ENCODE results near the gene TNPO3.
"Not testable (repeated sequence)": the region's sequence is repeated elsewhere in the genome, so short reads cannot be mapped to it uniquely, and the experiment has no call there.

The TNPO3 gene

DNA sequence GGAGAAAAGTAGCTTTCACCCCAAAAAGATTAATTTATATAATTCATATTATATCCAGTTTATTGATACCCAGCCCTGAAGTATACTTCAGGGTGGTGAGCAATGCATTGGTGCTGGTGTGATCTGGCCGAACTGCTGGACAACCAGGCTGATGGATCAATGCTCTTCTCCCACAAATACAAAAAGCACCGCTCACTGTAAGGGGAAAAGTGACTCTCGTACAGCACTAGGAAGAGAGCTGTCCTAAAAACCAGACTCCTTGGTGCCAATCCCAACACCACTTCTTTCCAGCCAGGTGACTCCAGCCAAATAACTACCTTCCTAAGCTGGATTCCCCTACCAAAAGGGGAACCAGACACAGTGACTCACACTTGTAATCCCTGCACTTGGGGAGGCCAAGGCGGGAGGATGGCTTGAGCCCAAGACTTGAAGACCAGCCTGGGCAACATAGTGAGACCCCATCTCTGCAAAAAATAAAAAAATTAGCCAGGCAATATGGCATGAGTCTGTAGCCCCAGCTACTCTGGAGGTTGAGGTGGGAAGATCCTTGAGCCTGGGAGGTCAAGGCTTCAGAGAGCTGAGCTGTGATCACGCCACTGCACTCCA lies 13.1 kb upstream of the TNPO3 start:
- no peak overlapping the region for H3K4me2 ChIP-seq (ENCODE audit: low read length)
- no peaks in the 10 kb centered on the region for H3K36me3 ChIP-seq (ENCODE audit: insufficient read depth, low read length)
- H3K4me3 ChIP-seq (ENCODE audit: low read length) = no peak overlapping the region
- no peak overlapping the region for H3K9ac ChIP-seq (ENCODE audit: low read depth, low read length)
- peaks cover 22% of the 10 kb centered on the region for H3K27me3 ChIP-seq (ENCODE audit: control insufficient read depth, insufficient read depth, low read length)
- peaks cover 10% of the 10 kb centered on the region for H3K4me1 ChIP-seq (ENCODE audit: control insufficient read depth, insufficient read depth, low read length)
- no peaks in the 10 kb centered on the region for H3K9me3 ChIP-seq (replicated peaks; ENCODE audit: low read length)

DNA sequence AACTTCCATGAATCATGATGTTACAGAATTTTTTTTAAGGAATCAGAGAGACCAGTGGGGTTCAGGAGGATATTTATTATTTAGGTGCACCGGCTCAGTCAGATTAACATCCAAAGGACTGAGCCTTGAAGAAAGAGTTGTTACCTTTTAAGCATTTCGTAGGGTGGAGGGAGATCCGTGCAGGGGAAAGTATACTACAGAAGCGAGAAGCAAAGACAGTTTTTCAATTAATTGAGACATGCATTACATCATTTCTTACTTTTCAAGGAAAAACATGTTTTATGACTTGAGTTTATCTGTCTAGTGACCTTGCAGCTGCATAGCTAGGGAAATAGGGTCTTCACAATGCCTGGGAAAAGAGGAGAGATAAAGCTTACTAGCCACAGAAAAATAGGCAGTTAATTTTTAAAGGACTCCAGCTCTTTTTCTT lies 12.2 kb upstream of the TNPO3 start:
- peak overlapping the region; percentile 1 for H3K4me2 ChIP-seq (ENCODE audit: low read length)
- not testable (repeated sequence) for H3K9me3 ChIP-seq (replicated peaks; ENCODE audit: low read length); H3K4me3 ChIP-seq (ENCODE audit: low read length); H3K4me1 ChIP-seq (ENCODE audit: control insufficient read depth, insufficient read depth, low read length); H3K9ac ChIP-seq (ENCODE audit: low read depth, low read length); H3K36me3 ChIP-seq (ENCODE audit: insufficient read depth, low read length)
- peaks cover 24% of the 10 kb centered on the region for H3K27me3 ChIP-seq (ENCODE audit: control insufficient read depth, insufficient read depth, low read length)

DNA sequence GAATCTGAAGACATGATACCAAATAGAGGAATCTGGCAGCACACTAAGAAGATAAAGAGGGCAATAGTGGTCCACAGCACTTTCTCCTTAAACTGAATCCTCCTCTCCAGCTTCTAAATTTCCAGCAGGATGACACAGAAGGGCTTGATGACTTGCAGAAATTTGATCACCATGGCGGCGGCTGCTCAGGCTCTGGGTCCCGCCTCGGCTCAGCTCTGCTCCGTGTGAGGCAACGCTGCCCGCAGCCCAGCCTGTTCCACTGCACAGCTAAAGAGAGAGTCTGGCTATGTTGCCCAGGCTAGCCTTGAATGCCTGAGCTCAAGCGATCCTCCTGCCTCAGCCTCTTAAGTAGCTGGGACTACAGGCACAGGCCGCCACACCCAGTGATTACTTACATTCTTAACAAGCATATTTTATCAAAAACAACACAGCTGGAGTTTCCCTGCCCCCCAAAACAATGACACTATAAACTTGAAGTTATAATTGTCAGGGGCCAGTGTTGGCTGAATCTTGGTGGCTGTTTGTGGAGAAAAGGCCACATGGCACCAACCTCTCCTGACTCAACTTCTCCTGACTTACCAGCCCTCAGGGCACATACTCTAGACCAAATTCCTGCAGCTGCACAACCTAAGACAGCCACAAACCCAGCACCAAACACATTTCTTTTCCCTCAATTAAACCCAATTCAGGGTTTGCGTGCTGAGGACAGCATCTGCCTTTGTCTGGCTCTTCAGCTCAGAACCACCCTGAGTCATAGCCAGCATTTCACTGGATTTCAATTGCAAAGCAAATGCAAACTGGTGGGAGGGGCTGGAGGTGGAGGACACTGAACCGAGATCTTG lies 11.6 kb upstream of the TNPO3 start:
- Histone ChIP-seq H3K27me3 (ENCODE audit: control insufficient read depth, insufficient read depth, low read length) (peaks cover 29% of the 10 kb centered on the region), H3K9me3 (replicated peaks; ENCODE audit: low read length) (no peaks in the 10 kb centered on the region), H3K4me1 (ENCODE audit: control insufficient read depth, insufficient read depth, low read length) (peaks cover 10% of the 10 kb centered on the region), H3K36me3 (ENCODE audit: insufficient read depth, low read length) (no peaks in the 10 kb centered on the region), H3K9ac (ENCODE audit: low read depth, low read length) (no peak overlapping the region), H3K4me2 (ENCODE audit: low read length) (peak overlapping the region; percentile 1), H3K4me3 (ENCODE audit: low read length) (no peak overlapping the region)

DNA sequence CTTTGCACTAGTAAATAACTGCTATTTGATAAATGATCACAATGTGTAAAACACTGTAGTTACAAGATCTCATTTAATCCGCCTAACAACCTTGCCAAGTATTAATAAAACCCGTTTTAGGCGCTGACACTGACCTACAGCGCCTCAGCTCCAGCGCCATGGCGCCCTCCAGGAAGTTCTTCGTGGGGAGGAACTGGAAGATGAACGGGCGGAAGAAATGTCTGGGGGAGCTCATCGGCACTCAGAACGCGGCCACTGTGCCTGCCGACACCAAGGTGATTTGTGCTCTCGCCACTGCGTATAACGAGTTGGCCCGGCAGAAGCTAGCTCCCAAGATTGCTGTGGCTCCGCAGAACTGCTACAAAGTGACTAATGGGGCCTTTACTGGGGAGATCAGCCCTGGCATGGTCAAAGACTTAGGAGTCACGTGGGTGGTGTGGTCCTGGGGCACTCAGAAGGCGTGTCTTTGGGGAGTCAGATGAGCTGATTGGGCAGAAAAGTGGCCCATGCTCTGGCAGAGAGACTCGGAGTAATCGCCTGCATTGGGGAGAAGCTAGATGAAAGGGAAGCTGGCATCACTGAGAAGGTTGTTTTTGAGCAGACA lies 1.1 kb upstream of the TNPO3 start:
- Histone ChIP-seq H3K36me3 (ENCODE audit: insufficient read depth, low read length) (no peaks in the 10 kb centered on the region), H3K4me3 (ENCODE audit: low read length) (peak overlapping the region; percentile 91), H3K27me3 (ENCODE audit: control insufficient read depth, insufficient read depth, low read length) (peaks cover 16% of the 10 kb centered on the region), H3K4me1 (ENCODE audit: control insufficient read depth, insufficient read depth, low read length) (peaks cover 6% of the 10 kb centered on the region), H3K4me2 (ENCODE audit: low read length) (peak overlapping the region; percentile 86), H3K9me3 (replicated peaks; ENCODE audit: low read length) (no peaks in the 10 kb centered on the region), H3K9ac (ENCODE audit: low read depth, low read length) (no peak overlapping the region)

DNA sequence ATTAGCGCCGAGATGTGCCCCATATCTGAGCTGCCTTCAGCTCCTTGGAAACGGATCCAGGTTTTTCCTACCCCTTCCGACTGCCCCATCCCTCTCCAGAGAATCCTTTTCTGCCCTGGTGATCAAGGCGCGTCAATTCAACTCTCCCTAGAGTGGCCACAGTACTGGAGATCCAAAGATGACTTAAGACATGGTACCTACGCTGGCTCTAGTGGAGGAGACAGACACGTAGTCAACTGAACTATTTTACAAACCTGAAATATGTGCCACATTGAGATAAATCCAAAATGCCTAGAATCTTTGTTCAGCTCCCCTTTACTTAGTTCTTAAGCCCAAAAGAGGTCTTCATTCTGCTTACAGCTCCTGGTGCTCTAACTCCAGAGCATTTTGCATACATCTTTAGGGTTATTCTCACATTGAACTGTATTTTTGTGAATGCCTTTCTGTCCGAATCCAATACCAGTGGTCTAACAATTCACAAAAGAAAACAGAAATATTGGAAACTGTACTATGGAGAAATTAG lies 444 bp upstream of the TNPO3 start:
- H3K9me3 ChIP-seq (replicated peaks; ENCODE audit: low read length) = no peaks in the 10 kb centered on the region

DNA sequence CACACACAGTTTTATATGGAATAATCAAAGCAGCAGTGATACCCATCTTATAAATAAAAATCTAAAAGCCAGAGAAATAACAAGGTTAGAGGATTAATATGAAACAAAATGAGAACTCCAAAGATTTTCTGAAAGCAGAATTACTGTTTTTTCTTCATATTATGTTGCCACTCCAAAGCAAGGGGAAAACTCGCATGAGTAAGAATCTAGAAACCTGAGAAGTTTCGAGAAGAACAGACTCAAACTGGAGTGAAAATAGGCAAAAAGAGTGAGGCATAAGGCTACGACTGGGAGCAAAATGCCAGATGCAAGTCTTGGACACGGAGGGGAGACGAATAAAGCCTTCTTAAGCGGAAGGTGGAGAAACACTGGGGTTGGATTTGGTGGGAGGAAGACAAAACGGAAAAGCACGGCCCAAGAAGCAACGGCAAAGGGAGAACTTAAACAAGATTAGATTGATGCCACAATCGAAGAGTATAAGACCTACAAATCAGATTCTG lies 923 bp downstream of the TNPO3 start:
- Histone ChIP-seq H3K36me3 (ENCODE audit: insufficient read depth, low read length) (no peaks in the 10 kb centered on the region), H3K4me1 (ENCODE audit: control insufficient read depth, insufficient read depth, low read length) (peaks cover 6% of the 10 kb centered on the region), H3K9me3 (replicated peaks; ENCODE audit: low read length) (no peaks in the 10 kb centered on the region), H3K4me2 (ENCODE audit: low read length) (peak overlapping the region; percentile 86), H3K27me3 (ENCODE audit: control insufficient read depth, insufficient read depth, low read length) (peaks cover 4% of the 10 kb centered on the region), H3K9ac (ENCODE audit: low read depth, low read length) (peak overlapping the region; percentile 92), H3K4me3 (ENCODE audit: low read length) (peak overlapping the region; percentile 91)

More for the DNA sequence above, 444 bp upstream of the TNPO3 start:
- H3K36me3 ChIP-seq (ENCODE audit: insufficient read depth, low read length) = no peaks in the 10 kb centered on the region
- peak overlapping the region; percentile 92 for H3K9ac ChIP-seq (ENCODE audit: low read depth, low read length)
- peak overlapping the region; percentile 86 for H3K4me2 ChIP-seq (ENCODE audit: low read length)
- H3K4me1 ChIP-seq (ENCODE audit: control insufficient read depth, insufficient read depth, low read length) = peaks cover 6% of the 10 kb centered on the region
- peak overlapping the region; percentile 91 for H3K4me3 ChIP-seq (ENCODE audit: low read length)
- peaks cover 12% of the 10 kb centered on the region for H3K27me3 ChIP-seq (ENCODE audit: control insufficient read depth, insufficient read depth, low read length)

DNA sequence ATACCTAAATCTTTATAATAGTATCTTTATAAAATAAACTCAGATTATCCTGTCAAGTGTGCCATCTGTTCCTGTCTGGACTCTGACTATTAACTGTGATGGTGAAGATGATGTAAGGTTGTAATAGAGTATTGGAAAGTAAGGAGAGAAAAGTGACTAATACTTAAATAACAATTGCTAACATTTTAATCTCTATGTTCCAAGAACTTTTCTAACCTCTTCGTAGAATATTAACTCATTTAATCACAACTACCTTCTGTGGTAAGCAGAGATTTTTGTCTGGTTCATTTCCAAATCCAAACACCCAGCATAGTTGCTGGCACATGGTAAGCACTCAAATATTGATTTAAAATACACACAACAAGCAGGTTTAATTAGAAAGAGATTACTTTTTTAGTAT lies 2.5 kb downstream of the TNPO3 start:
- Histone ChIP-seq H3K36me3 (ENCODE audit: insufficient read depth, low read length) (no peaks in the 10 kb centered on the region), H3K9ac (ENCODE audit: low read depth, low read length) (no peak overlapping the region), H3K27me3 (ENCODE audit: control insufficient read depth, insufficient read depth, low read length) (no peaks in the 10 kb centered on the region), H3K9me3 (replicated peaks; ENCODE audit: low read length) (no peaks in the 10 kb centered on the region), H3K4me2 (ENCODE audit: low read length) (peak overlapping the region; percentile 33), H3K4me1 (ENCODE audit: control insufficient read depth, insufficient read depth, low read length) (peaks cover 6% of the 10 kb centered on the region), H3K4me3 (ENCODE audit: low read length) (no peak overlapping the region)

DNA sequence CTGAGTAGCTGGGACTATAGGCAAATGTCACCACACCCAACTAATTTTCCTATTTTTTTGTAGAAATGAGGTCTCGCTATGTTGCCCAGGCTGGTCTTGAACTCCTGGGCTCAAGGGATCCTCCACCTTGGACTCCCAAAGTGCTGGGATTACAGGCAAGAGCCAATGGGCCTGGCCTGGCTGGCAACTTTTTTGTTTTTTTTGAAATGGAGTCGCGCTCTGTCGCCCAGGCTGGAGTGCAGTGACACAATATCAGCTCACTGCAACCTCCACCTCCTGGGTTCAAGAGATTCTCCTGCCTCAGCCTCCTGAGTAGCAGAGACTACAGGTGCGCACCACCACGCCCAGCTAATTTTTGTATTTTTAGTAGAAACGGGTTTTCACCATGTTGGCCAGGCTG lies 3.5 kb downstream of the TNPO3 start:
- H3K36me3 ChIP-seq (ENCODE audit: insufficient read depth, low read length); H3K4me2 ChIP-seq (ENCODE audit: low read length); H3K4me3 ChIP-seq (ENCODE audit: low read length); H3K9ac ChIP-seq (ENCODE audit: low read depth, low read length); H3K9me3 ChIP-seq (replicated peaks; ENCODE audit: low read length); H3K27me3 ChIP-seq (ENCODE audit: control insufficient read depth, insufficient read depth, low read length); H3K4me1 ChIP-seq (ENCODE audit: control insufficient read depth, insufficient read depth, low read length): not testable (repeated sequence)

DNA sequence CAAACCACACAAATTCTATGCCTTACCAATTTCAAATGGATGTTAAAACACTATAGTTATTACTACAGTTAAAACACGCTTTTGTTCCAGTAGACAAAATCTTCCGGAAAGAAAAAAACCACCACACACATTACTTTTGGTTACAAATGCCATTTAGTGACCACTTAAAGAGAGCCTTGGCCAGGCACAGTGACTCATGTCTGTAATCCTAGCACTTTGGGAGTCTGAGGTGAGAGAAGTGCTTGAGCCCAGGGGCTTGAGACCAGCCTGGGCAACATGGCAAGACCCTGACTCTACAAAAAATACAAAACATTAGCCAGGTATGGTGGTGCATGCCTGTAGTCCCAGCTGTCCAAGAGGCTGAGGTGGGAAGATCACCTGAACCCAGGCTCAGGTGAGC lies 7.2 kb downstream of the TNPO3 start:
- Histone ChIP-seq H3K4me1 (ENCODE audit: control insufficient read depth, insufficient read depth, low read length) (no peaks in the 10 kb centered on the region), H3K9ac (ENCODE audit: low read depth, low read length) (no peak overlapping the region), H3K4me3 (ENCODE audit: low read length) (no peak overlapping the region), H3K4me2 (ENCODE audit: low read length) (no peak overlapping the region), H3K36me3 (ENCODE audit: insufficient read depth, low read length) (no peaks in the 10 kb centered on the region), H3K27me3 (ENCODE audit: control insufficient read depth, insufficient read depth, low read length) (no peaks in the 10 kb centered on the region), H3K9me3 (replicated peaks; ENCODE audit: low read length) (no peaks in the 10 kb centered on the region)

DNA sequence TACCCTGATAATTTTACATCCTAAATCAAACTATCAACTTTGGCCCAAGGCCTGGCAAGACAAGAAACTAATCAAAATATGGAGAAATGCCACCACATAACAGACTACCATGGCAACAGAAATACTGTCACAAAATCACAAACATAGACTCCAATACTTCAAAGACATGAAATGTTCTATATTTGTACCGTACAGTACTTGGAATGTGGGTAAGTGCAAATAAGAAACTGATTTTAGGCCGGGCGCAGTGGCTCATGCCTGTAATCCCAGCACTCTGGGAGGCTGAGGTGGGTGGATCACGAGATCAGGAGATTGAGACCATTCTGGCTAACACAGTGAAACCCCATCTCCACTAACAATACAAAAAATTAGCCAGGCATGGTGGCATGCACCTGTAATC lies 9.2 kb downstream of the TNPO3 start:
- H3K9me3 ChIP-seq (replicated peaks; ENCODE audit: low read length) = no peaks in the 10 kb centered on the region
- H3K4me2 ChIP-seq (ENCODE audit: low read length) = no peak overlapping the region
- H3K4me1 ChIP-seq (ENCODE audit: control insufficient read depth, insufficient read depth, low read length) = peaks cover 8% of the 10 kb centered on the region
- H3K36me3 ChIP-seq (ENCODE audit: insufficient read depth, low read length) = no peaks in the 10 kb centered on the region
- H3K9ac ChIP-seq (ENCODE audit: low read depth, low read length) = no peak overlapping the region
- no peaks in the 10 kb centered on the region for H3K27me3 ChIP-seq (ENCODE audit: control insufficient read depth, insufficient read depth, low read length)
- no peak overlapping the region for H3K4me3 ChIP-seq (ENCODE audit: low read length)

DNA sequence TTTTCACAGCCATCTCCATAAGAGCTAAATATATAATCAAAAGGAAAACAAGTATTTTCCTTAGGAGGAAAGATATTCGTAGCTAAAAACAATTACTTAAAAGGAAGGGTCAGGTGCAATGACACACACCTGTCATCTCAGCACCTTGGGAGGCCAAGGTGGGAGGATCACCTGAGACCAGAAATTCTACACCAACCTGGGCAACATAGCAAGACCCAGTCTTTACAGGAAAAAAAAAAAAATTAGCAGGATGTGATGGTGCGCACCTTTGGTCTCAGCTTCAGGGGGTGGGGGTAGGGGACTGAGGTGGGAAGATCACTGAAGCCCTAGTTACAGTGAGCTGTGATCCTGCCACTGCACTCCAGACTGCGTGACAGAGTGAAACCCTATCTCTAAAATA lies 11.9 kb downstream of the TNPO3 start:
- no peak overlapping the region for H3K9ac ChIP-seq (ENCODE audit: low read depth, low read length)
- H3K36me3 ChIP-seq (ENCODE audit: insufficient read depth, low read length) = peaks cover 11% of the 10 kb centered on the region
- H3K27me3 ChIP-seq (ENCODE audit: control insufficient read depth, insufficient read depth, low read length) = no peaks in the 10 kb centered on the region
- peaks cover 8% of the 10 kb centered on the region for H3K4me1 ChIP-seq (ENCODE audit: control insufficient read depth, insufficient read depth, low read length)
- H3K4me2 ChIP-seq (ENCODE audit: low read length) = no peak overlapping the region
- no peak overlapping the region for H3K4me3 ChIP-seq (ENCODE audit: low read length)
- H3K9me3 ChIP-seq (replicated peaks; ENCODE audit: low read length) = no peaks in the 10 kb centered on the region

Data from skeletal muscle satellite cell (primary cell).